ENCODE measurements around the gene FZR1. TPM values are rescaled to one million over a fixed set of nuclear protein-coding genes. Genes with fewer than 3 reads are reported as not detected.

Gene FZR1
- total RNA-seq, 8 experiments from 2014 or later = 15.8 to 33.6 (median 23.0) TPM

GRCh38 chr19:3543150-3544057 is 37.3 kb downstream of the FZR1 start:
- in situ Hi-C loops (cut with MboI; ENCODE audit: low pct_unique_long_range_greater_than_20kb in 2 of 9, low sequenced_read_pairs in 9 of 9, unreplicated experiment in 9 of 9) = no loop called here
- whole genome bisulfite sequencing, 10 experiments = 95% methylated on average over 4 of the region's 47 CpGs; no CpG with 5 or more reads in 9 of the 10 experiments
- Histone ChIP-seq H3K4me3 (no peak overlapping the region), H3K27ac (no peak overlapping the region), H3K4me1 (replicated peaks in 1 of 2) (peaks cover 0 to 11% of the 10 kb centered on the region in 2 donors)
- ATAC-seq (replicated peaks in 6 of 8) = peak in 2 of 8 experiments; percentile 2 to 4

DNA sequence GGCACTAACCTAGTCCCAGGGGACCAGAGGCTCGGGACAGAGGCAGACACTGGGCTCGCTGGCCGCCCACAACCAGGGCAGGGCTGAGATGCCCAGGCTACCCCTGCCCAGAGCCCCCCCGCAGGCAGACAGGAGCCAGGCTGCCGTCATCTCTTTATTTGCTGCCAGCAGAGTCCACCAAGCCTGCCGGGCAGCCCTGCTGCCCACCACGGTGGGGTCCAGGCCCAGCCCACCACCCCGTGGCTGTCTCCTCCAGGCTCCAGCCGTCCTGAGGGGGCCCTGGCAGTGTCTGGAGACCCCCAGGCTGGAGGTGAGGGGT is 37.9 kb downstream of the FZR1 start:
- H3K4me1 ChIP-seq (replicated peaks in 1 of 2) = peaks cover 0 to 6% of the 10 kb centered on the region in 2 donors
- WGBS, 10 experiments = no CpG with 5 or more reads among the region's 9 CpGs
- H3K27ac ChIP-seq = no peak overlapping the region
- no peak overlapping the region for H3K4me3 ChIP-seq
- no peak for ATAC-seq (replicated peaks in 6 of 8)
- in situ Hi-C loops (cut with MboI; ENCODE audit: low pct_unique_long_range_greater_than_20kb in 2 of 9, low sequenced_read_pairs in 9 of 9, unreplicated experiment in 9 of 9) = no loop called here

DNA sequence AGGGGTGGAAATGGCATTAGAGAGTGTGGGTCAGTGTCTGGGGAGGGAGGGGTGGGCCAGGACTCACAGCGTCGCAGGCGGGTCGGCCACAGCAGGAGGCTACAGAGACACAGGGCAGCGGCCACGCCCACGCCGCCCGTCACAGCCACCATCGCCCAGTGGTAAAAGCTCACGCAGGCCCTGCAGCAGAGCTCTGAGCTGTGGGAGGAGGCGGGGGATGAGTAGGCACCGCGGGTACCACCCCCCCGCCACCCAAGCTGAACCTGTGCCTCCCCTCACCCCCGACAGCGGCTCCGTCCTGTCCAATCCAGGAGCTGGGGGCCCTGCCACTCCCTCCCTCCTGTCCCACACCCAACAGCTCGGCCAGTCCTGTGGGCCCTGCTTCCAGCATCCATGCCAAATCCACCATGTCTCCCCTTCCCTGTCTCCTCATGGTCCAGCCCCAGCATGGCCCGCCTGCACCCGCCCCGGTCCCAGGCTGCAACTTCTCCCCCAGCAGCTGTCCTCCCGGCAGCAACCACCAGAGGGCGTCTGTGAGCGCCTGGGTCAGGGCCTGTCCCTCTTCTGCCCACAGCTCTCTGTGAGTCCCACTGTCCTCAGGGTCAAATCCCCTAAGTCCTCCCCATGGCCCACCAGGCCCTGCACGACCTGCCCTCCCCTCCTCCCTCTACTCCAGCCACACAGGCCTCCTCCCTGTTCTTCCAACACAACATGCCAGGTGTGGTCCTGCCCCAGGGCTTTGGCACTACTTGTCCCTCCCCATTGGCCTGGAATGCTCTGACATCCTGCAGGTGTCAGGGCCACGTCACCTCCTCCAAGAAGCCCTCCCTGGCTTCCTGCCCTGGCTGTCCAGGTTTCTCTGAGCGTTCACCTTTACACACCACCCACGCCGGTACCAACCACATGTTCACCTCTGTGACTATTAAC is 38.9 kb downstream of the FZR1 start:
- Histone ChIP-seq H3K4me1 (replicated peaks in 1 of 2) (no peaks in the 10 kb centered on the region), H3K4me3 (no peak overlapping the region), H3K27ac (no peak overlapping the region)
- ATAC-seq (replicated peaks in 6 of 8) = peak; percentile 60 to 91 (median 78)
- WGBS, 10 experiments = 11 to 100% (median 100%) methylated on average over 1 to 4 of the region's 30 CpGs; no CpG with 5 or more reads in 5 of the 10 experiments
- in situ Hi-C loops (cut with MboI; ENCODE audit: low pct_unique_long_range_greater_than_20kb in 2 of 9, low sequenced_read_pairs in 9 of 9, unreplicated experiment in 9 of 9) = no loop called here

DNA sequence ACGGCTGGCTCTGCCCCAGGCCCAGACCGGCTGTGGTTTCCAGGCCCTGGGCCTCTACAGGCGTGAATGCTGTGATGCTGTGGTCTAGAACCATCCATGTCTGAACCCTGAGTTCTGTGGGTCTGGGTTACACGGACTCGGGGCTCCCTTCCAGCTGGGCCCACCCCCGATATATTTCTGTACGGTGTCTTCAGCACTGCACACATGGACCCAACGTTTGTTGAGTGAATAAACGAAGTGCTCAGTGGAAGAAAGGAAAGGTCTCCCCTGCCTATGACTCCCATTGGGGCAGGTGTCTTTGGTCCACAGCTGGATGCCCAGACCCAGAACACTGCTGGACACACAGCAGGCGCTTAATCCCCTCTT is 39.5 kb downstream of the FZR1 start:
- H3K4me1 ChIP-seq (replicated peaks in 1 of 2) = no peaks in the 10 kb centered on the region
- H3K27ac ChIP-seq = no peak overlapping the region
- no peak overlapping the region for H3K4me3 ChIP-seq
- ATAC-seq (replicated peaks in 6 of 8) = no peak
- WGBS, 10 experiments = 53 to 100% (median 79%) methylated on average over 2 to 7 of the region's 10 CpGs; no CpG with 5 or more reads in 3 of the 10 experiments
- in situ Hi-C loops (cut with MboI; ENCODE audit: low pct_unique_long_range_greater_than_20kb in 2 of 9, low sequenced_read_pairs in 9 of 9, unreplicated experiment in 9 of 9) = no loop called here

- no peak overlapping the region for H3K27ac ChIP-seq
- H3K4me3 ChIP-seq = no peak overlapping the region
- in situ Hi-C loops (cut with MboI; ENCODE audit: low pct_unique_long_range_greater_than_20kb in 2 of 9, low sequenced_read_pairs in 9 of 9, unreplicated experiment in 9 of 9) = no loop called here
- 89 to 100% (median 100%) methylated on average over 1 to 8 of the region's 23 CpGs; no CpG with 5 or more reads in 7 of the 10 experiments for WGBS, 10 experiments
- H3K4me1 ChIP-seq (replicated peaks in 1 of 2) = no peaks in the 10 kb centered on the region
- ATAC-seq (replicated peaks in 6 of 8) = no peak
These were observed 40.0 kb downstream of the FZR1 start for GRCh38 chr19:3546119-3546518.

- ATAC-seq (replicated peaks in 6 of 8) = peak in 2 of 8 experiments; percentile 12 to 32
- no peak overlapping the region for H3K27ac ChIP-seq
- no peaks in the 10 kb centered on the region for H3K4me1 ChIP-seq (replicated peaks in 1 of 2)
- WGBS, 10 experiments = 90% methylated on average over 8 of the region's 15 CpGs; no CpG with 5 or more reads in 9 of the 10 experiments
- H3K4me3 ChIP-seq = no peak overlapping the region
- in situ Hi-C loops (cut with MboI; ENCODE audit: low pct_unique_long_range_greater_than_20kb in 2 of 9, low sequenced_read_pairs in 9 of 9, unreplicated experiment in 9 of 9) = no loop called here
These were observed 41.2 kb downstream of the FZR1 start for GRCh38 chr19:3547301-3547731.

DNA sequence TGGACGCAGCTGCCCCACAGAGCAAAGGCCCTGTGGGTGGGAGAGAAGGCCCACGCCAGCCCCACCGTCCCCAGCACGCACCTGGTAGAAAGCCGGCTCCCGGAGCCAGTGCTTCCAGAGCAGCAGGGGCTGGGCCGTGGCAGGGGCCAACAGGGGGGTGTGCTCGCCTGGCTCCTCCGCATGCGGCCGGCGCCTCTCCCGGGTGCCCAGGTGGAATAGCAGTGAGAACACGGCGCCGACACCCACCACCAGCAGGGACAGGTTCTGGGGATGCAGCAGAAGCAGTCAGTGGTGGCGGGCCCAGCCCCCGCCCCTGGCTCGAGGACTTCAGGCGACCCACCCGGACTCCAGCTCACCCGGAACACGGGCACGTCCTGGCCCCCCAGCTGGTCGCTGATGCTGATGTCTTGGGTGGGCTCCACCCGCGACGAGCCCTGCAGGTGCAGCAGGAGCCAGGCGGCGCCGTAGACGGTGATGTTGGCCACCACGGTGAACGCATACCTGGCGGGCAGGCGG is 41.7 kb downstream of the FZR1 start:
- no peak for ATAC-seq (replicated peaks in 6 of 8)
- Histone ChIP-seq H3K4me3 (no peak overlapping the region), H3K27ac (no peak overlapping the region), H3K4me1 (replicated peaks in 1 of 2) (no peaks in the 10 kb centered on the region)
- in situ Hi-C loops (cut with MboI; ENCODE audit: low pct_unique_long_range_greater_than_20kb in 2 of 9, low sequenced_read_pairs in 9 of 9, unreplicated experiment in 9 of 9) = no loop called here
- 94 to 96% methylated on average over 3 to 13 of the region's 36 CpGs; no CpG with 5 or more reads in 8 of the 10 experiments for WGBS, 10 experiments

DNA sequence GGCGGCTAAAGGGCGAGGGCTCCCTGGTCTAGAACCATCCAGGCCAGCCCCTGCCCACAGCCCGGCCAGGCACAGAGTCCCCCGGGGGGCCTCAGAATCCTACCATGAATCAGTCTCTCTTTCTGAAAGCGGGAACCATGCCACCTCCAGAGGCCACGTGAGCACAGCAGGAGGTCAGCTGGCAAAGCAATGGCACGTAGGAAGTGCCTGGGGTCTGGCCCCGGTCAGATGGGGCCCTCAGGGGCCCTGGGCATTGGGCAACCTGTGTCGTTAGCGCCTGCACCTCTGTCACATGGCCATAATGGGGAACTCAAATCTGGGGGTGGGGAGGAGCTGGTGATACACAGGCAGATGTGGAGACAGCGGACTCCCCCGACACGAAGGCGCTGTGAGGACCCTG is 42.5 kb downstream of the FZR1 start:
- ATAC-seq (replicated peaks in 6 of 8) = no peak
- Histone ChIP-seq H3K4me1 (replicated peaks in 1 of 2) (no peaks in the 10 kb centered on the region), H3K4me3 (no peak overlapping the region), H3K27ac (no peak overlapping the region)
- in situ Hi-C loops (cut with MboI; ENCODE audit: low pct_unique_long_range_greater_than_20kb in 2 of 9, low sequenced_read_pairs in 9 of 9, unreplicated experiment in 9 of 9) = no loop called here
- 40 to 90% (median 79%) methylated on average over 1 to 6 of the region's 14 CpGs; no CpG with 5 or more reads in 6 of the 10 experiments for WGBS, 10 experiments

- Histone ChIP-seq H3K4me3 (no peak overlapping the region), H3K4me1 (replicated peaks in 1 of 2) (no peaks in the 10 kb centered on the region), H3K27ac (no peak overlapping the region)
- WGBS, 10 experiments = 63 to 100% (median 78%) methylated on average over 1 to 5 of the region's 10 CpGs; no CpG with 5 or more reads in 4 of the 10 experiments
- ATAC-seq (replicated peaks in 6 of 8) = no peak
- in situ Hi-C loops (cut with MboI; ENCODE audit: low pct_unique_long_range_greater_than_20kb in 2 of 9, low sequenced_read_pairs in 9 of 9, unreplicated experiment in 9 of 9) = loop anchor here in 1 of 9 experiments (25.0 kb wide), 1 partner anchor 162 kb away; the partner anchor contains the start of genes PIP5K1C and TJP3
These were observed 43.7 kb downstream of the FZR1 start for GRCh38 chr19:3549816-3550215.

GRCh38 chr19:3550947-3551791 is 45.1 kb downstream of the FZR1 start:
- H3K4me3 ChIP-seq = no peak overlapping the region
- H3K4me1 ChIP-seq (replicated peaks in 1 of 2) = peaks cover 3% of the 10 kb centered on the region in 2 donors
- no peak overlapping the region for H3K27ac ChIP-seq
- in situ Hi-C loops (cut with MboI; ENCODE audit: low pct_unique_long_range_greater_than_20kb in 2 of 9, low sequenced_read_pairs in 9 of 9, unreplicated experiment in 9 of 9) = loop anchor here in 1 of 9 experiments (25.0 kb wide), 1 partner anchor 161 kb away; the partner anchor contains the start of genes PIP5K1C and TJP3
- ATAC-seq (replicated peaks in 6 of 8) = peak in 2 of 8 experiments; percentile 8 to 18
- WGBS, 10 experiments = 76 to 100% (median 94%) methylated on average over 1 to 3 of the region's 34 CpGs; no CpG with 5 or more reads in 7 of the 10 experiments

DNA sequence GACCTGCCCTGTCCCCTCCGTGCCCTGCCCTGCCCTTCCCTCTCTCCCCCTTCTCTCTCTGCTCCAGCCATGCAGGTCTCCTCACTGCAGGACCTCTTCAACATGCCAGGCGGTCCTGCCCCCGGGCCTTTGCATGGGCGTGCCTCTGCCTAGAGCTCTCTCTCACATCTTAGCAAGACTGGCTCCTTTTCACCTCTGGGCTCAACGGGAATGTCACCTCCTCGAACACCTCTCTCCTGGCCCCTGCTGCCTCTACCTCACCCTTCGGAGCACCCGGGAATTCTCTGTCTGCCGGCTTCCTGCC is 45.6 kb downstream of the FZR1 start:
- peaks cover 5 to 6% of the 10 kb centered on the region in 2 donors for H3K4me1 ChIP-seq (replicated peaks in 1 of 2)
- no peak overlapping the region for H3K27ac ChIP-seq
- WGBS, 10 experiments = 33 to 100% (median 80%) methylated on average over 1 to 4 of the region's 9 CpGs; no CpG with 5 or more reads in 1 of the 10 experiments
- in situ Hi-C loops (cut with MboI; ENCODE audit: low pct_unique_long_range_greater_than_20kb in 2 of 9, low sequenced_read_pairs in 9 of 9, unreplicated experiment in 9 of 9) = loop anchor here in 1 of 9 experiments (25.0 kb wide), 1 partner anchor 161 kb away; the partner anchor contains the start of genes PIP5K1C and TJP3
- H3K4me3 ChIP-seq = no peak overlapping the region
- ATAC-seq (replicated peaks in 6 of 8) = no peak

Data from motor neuron (in vitro differentiated cells).